Body of pancreas (tissue), 4 donors: ENCODE results near the gene LAMTOR4. TPM values are rescaled to one million over a fixed set of nuclear protein-coding genes. Genes with fewer than 3 reads are reported as not detected.

Experiments
- ATAC-seq: fragments of 150-250 bp; one replicate; pipeline ENCODE4 v1.9.1; 2016
- DNase-seq, 4 donors: peaks; one replicate each; pipeline ENCODE4 v3.0.0-alpha.2; 2019
- H3K27ac ChIP-seq, 4 donors: fragments of 200-600 bp; sonication (generic); 1 replicate in 3 of 4; 2 replicates in 1 of 4; pipeline versions ENCODE4 v1.5.1 to v1.6.1; 2016 to 2019; ENCODE audit warnings: mild to moderate bottlenecking in 1 of 4, mixed read lengths in 1 of 4, moderate library complexity in 1 of 4
- H3K27me3 ChIP-seq, 2 donors: fragments of 200-600 bp; sonication (generic); one replicate each; pipeline ENCODE4 v1.6.0; 2016; ENCODE audit warnings: mild to moderate bottlenecking in 1 of 2
- H3K36me3 ChIP-seq, 2 donors: fragments of 200-600 bp; sonication (generic); replicated peaks in 1 of 2; 2 replicates each; pipeline ENCODE4 v1.5.1; 2016; ENCODE audit warnings: low read depth in 2 of 2; ENCODE audit not compliant: insufficient read depth in 1 of 2
- H3K4me1 ChIP-seq: fragments of 200-600 bp; sonication (generic); one replicate; pipeline ENCODE4 v1.6.0; 2016
- H3K4me3 ChIP-seq, 2 donors: fragments of 200-600 bp; sonication (generic); 1 replicate in 1 of 2; 2 replicates in 1 of 2; pipeline ENCODE4 v1.5.1; 2016 to 2019
- H3K9me3 ChIP-seq, 3 donors: fragments of 200-600 bp; sonication (generic); 1 replicate in 2 of 3; 2 replicates in 1 of 3; pipeline ENCODE4 v1.5.1; 2016
- POLR2A ChIP-seq, 3 donors: fragments of 450-650 bp; IDR thresholded peaks; one replicate each; pipeline ENCODE4 v1.6.1; 2016; ENCODE audit warnings: antibody characterized with exemption in 3 of 3, mild to moderate bottlenecking in 2 of 3
- WGBS, 2 donors: methylation state at CpG; one replicate each; pipeline ENCODE4 v1.1.5; 2017; 5-methylcytosine and 5-hydroxymethylcytosine counted together
- intact Hi-C: fragments of 100-400 bp; cut with DNase I; formaldehyde crosslinking; loops from one replicate; pipeline ENCODE4 v1.15.1; 2023
- total RNA-seq, 2 donors: library from RNA; depleted of rRNA; stranded (reverse); fragments of >200 nt; gene quantifications; one replicate each; pipeline ENCODE4 v1.1.0, GENCODE V29; 2016
- TF ChIP-seq, protein P1 (sequence below), 7 experiments: fragments of 450-650 bp in 4 of 7; fragments of 200-600 bp in 3 of 7; sonication (generic) in 3 of 7; IDR thresholded peaks; one replicate each; pipeline ENCODE4 v1.5.1; 2016 to 2019; ENCODE audit warnings: antibody characterized with exemption in 7 of 7

The LAMTOR4 gene
- total RNA-seq, 2 donors from 2014 or later = 86.1 to 119 TPM

DNA sequence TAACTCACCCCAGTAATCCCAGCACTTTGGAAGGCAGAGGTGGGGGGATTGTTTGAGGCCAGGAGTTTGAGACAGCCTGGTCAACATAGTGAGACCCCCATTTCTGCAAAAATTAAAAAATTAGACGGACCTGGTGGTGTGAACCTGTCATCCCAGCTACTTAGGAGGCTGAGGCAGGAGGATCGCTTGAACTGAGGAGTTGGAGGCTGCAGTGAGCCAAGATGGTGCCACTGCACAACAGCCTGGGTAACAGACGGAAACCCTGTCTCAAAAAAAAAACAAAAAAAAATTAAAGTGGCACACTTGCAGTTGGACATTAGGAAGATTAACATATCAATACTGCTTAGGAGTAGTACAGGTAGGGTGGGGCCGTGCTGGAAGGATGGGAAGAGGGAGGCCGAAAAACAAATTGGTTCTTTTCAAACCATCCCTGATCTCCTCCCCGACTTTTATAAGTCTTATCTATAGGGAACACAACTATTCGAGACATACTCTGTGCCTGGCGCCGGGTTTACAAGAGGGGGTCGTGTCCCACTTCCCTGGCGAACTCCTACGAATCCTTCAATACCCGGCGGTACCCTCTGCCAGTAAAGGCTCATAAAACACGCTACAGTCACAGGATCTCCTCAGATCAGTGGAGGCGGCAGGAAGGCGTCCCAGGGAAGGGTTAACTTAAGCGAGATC is 30.2 kb upstream of the LAMTOR4 start:
- H3K27ac ChIP-seq = peak overlapping the region; percentile 79 to 92 (median 87)
- H3K27me3 ChIP-seq = no peaks in the 10 kb centered on the region
- no peak for TF ChIP-seq POLR2A (IDR thresholded peaks at IDR 0.05)
- TF ChIP-seq, protein P1, sequence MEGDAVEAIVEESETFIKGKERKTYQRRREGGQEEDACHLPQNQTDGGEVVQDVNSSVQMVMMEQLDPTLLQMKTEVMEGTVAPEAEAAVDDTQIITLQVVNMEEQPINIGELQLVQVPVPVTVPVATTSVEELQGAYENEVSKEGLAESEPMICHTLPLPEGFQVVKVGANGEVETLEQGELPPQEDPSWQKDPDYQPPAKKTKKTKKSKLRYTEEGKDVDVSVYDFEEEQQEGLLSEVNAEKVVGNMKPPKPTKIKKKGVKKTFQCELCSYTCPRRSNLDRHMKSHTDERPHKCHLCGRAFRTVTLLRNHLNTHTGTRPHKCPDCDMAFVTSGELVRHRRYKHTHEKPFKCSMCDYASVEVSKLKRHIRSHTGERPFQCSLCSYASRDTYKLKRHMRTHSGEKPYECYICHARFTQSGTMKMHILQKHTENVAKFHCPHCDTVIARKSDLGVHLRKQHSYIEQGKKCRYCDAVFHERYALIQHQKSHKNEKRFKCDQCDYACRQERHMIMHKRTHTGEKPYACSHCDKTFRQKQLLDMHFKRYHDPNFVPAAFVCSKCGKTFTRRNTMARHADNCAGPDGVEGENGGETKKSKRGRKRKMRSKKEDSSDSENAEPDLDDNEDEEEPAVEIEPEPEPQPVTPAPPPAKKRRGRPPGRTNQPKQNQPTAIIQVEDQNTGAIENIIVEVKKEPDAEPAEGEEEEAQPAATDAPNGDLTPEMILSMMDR (IDR thresholded peaks at IDR 0.05) = no peak
- peaks cover 0 to under 1% of the 10 kb centered on the region in 2 donors for H3K36me3 ChIP-seq
- intact Hi-C loops = no loop called here
- H3K9me3 ChIP-seq = no peaks in the 10 kb centered on the region
- ATAC-seq = no peak
- peak overlapping the region; percentile 65 to 73 for H3K4me3 ChIP-seq
- no peak for DNase-seq
- peaks cover 19% of the 10 kb centered on the region for H3K4me1 ChIP-seq
- 17 to 28% methylated on average over 10 to 18 of the region's 18 CpGs for WGBS, 2 donors

GRCh38 chr7:100119072-100119969 is 29.4 kb upstream of the LAMTOR4 start, which contains the start of the genes CNPY4 and TAF6:
Gene CNPY4 (plus strand): TSS chr7:100119634. CDS start chr7:100119745, 111 bp downstream.
Gene TAF6 (minus strand): TSS chr7:100119358. CDS start chr7:100114209, 5,149 bp downstream.
- H3K4me1 ChIP-seq = peaks cover 19% of the 10 kb centered on the region
- TF ChIP-seq, protein P1 (IDR thresholded peaks at IDR 0.05) = peak in 2 of 7 experiments; percentile 7 to 12
- TF ChIP-seq POLR2A (IDR thresholded peaks at IDR 0.05) = peak in 2 of 3 donors; percentile 80 to 81
- peak; percentile 97 for ATAC-seq
- H3K27me3 ChIP-seq = no peaks in the 10 kb centered on the region
- peak; percentile 95 to 97 (median 96) for DNase-seq
- H3K27ac ChIP-seq = peak within 1 kb of the TSS; percentile 79 to 92 (median 87)
- H3K36me3 ChIP-seq = no peaks in the 10 kb centered on the region
- peak within 1 kb of the TSS; percentile 65 to 73 for H3K4me3 ChIP-seq
- no peaks in the 10 kb centered on the region for H3K9me3 ChIP-seq
- WGBS, 2 donors = 0 to 1% methylated on average over 27 to 49 of the region's 49 CpGs
- intact Hi-C loops = no loop called here

- H3K9me3 ChIP-seq = no peaks in the 10 kb centered on the region
- ATAC-seq (peak; percentile 16), DNase-seq (peak; percentile 39 to 55 (median 46))
- H3K36me3 ChIP-seq = no peaks in the 10 kb centered on the region
- peaks cover 24% of the 10 kb centered on the region for H3K4me1 ChIP-seq
- 33 to 64% methylated on average over 13 to 19 of the region's 19 CpGs for WGBS, 2 donors
- no peaks in the 10 kb centered on the region for H3K27me3 ChIP-seq
- peak overlapping the region in 3 of 4 donors; percentile 85 to 92 (median 89) for H3K27ac ChIP-seq
- TF ChIP-seq POLR2A (IDR thresholded peaks at IDR 0.05) = no peak
- peak overlapping the region; percentile 9 to 19 for H3K4me3 ChIP-seq
- intact Hi-C loops = no loop called here
These were observed 28.6 kb upstream of the LAMTOR4 start for GRCh38 chr7:100119970-100120732.

DNA sequence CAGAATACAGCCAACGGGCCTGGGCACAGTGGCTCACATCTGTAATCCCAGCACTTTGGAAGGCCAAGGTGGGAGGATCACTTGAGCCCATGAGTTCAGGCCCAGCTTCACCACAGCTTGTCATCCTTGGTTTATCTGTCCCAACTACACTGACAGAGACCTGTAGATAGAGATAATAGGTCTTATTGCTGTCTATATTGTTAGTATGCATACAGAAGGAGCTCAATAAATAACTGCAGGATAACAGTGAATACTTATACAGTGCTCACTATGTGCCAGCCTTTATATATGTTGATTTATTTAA is 28.0 kb upstream of the LAMTOR4 start:
- no peak for ATAC-seq
- intact Hi-C loops = no loop called here
- no peaks in the 10 kb centered on the region for H3K27me3 ChIP-seq
- peak overlapping the region in 1 of 4 donors; percentile 85 for H3K27ac ChIP-seq
- TF ChIP-seq, protein P1 (IDR thresholded peaks at IDR 0.05) = no peak
- no peak for TF ChIP-seq POLR2A (IDR thresholded peaks at IDR 0.05)
- no peak for DNase-seq
- H3K4me3 ChIP-seq = no peak overlapping the region
- no peaks in the 10 kb centered on the region for H3K9me3 ChIP-seq
- peaks cover 30% of the 10 kb centered on the region for H3K4me1 ChIP-seq
- no peaks in the 10 kb centered on the region for H3K36me3 ChIP-seq
- 29 to 50% methylated on average over 1 of the region's 1 CpG for WGBS, 2 donors
